Pancreas (tissue), 10 donors: ENCODE results near the gene TMEM41B. TPM values are rescaled to one million over a fixed set of nuclear protein-coding genes. Genes with fewer than 3 reads are reported as not detected.
"Not testable (repeated sequence)": the region's sequence is repeated elsewhere in the genome, so short reads cannot be mapped to it uniquely, and the experiment has no call there.

Experiments
- ATAC-seq, 4 donors: fragments of 200-7000 bp; cut with Tn5 transposase; one replicate each; pipeline versions ENCODE4 v1.8.0 to v1.9.1; 2020; ENCODE audit warnings: mild to moderate bottlenecking in 4 of 4, moderate library complexity in 4 of 4
- DNase-seq, 6 donors: peaks; one replicate each; pipeline ENCODE4 v3.0.0-alpha.2; 2020
- FAIRE-seq: peaks from 2 replicates; lab custom pipeline; 2012; peaks lifted over from hg19 to GRCh38; lab: Jason Lieb, UNC
- H3K27ac ChIP-seq, 4 donors: fragments of 200-600 bp; sonication (generic); 1 replicate in 3 of 4; 2 replicates in 1 of 4; pipeline versions ENCODE4 v1.5.0 to v1.8.0; 2020
- H3K27me3 ChIP-seq, 4 donors: fragments of 200-600 bp; one replicate each; pipeline ENCODE4 v1.8.0; 2021
- H3K36me3 ChIP-seq, 3 donors: fragments of 200-600 bp; sonication (generic) in 1 of 3; one replicate each; pipeline versions ENCODE4 v1.5.0 to v1.8.0; 2020 to 2021
- H3K4me1 ChIP-seq, 3 donors: fragments of 200-600 bp; one replicate each; pipeline ENCODE4 v1.8.0; 2021
- H3K4me3 ChIP-seq, 4 donors: fragments of 200-600 bp; sonication (generic) in 2 of 4; one replicate each; pipeline versions ENCODE4 v1.5.0 to v1.8.0; 2020 to 2021
- H3K9me3 ChIP-seq, 4 donors: fragments of 200-600 bp; one replicate each; pipeline ENCODE4 v1.8.0; 2021
- WGBS, 2 donors: extraction: QIAGEN DNeasy Blood & Tissue Kit; methylation state at CpG; one replicate each; pipeline ENCODE4 v1.1.7; 2013; 5-methylcytosine and 5-hydroxymethylcytosine counted together
- intact Hi-C, 3 donors: fragments of 100-400 bp; cut with DNase I; formaldehyde crosslinking; loops; one replicate each; pipeline versions ENCODE4 v1.11.1 to v1.14.2; 2022
- polyA plus RNA-seq, 2 donors: library from polyadenylated mRNA; stranded (reverse); fragments of 200-250 nt; gene quantifications; one replicate each; pipeline ENCODE4 v1.2.3, GENCODE V29; 2013
- total RNA-seq, 6 donors: library from RNA; stranded (reverse); fragmentation: NEBNext Ultra II Directional in 4 of 6; extraction: Animal tissue kit (Norgen Biotek cat#: 25700) in 4 of 6; gene quantifications; one replicate each; pipeline versions ENCODE4 v1.2.1 to v1.2.4, GENCODE V29; 2021 to 2023
- TF ChIP-seq, protein P1 (sequence below), 4 donors: fragments of 200-600 bp; sonication (generic) in 3 of 4; IDR thresholded peaks; one replicate each; pipeline versions ENCODE4 v1.5.0 to v1.8.0; 2021; ENCODE audit warnings: antibody characterized with exemption in 4 of 4
- donor health status: healthy with polysubstance abuse.
- donor health status: DM: no; HTN: no; CAD: no; lungs with moderate emphysema.
- donor health status: DM: no; HTN: no; CAD: no.
- donor health status: control.
- donor health status: control.
- donor health status: Bipolar disorder and iron deficiency.
- donor health status: DM: yes; HTN: yes; CAD: no.
- donor health status: DM: no; HTN: no; CAD: no.
- donor health status: DM: no; HTN: no; CAD: no.
- donor health status: DM: yes; HTN: yes; CAD: no.

The TMEM41B gene
- total and polyA plus RNA-seq, 8 donors: 13.4 to 20.9 (median 16.3) TPM

- WGBS, 2 donors: 43 to 45% methylated on average over 2 of the region's 2 CpGs
- no peak for FAIRE-seq
- Histone ChIP-seq H3K4me1 (no peaks in the 10 kb centered on the region), H3K4me3 (no peak overlapping the region), H3K27ac (no peak overlapping the region), H3K27me3 (no peaks in the 10 kb centered on the region), H3K36me3 (no peaks in the 10 kb centered on the region), H3K9me3 (no peaks in the 10 kb centered on the region)
- no peak for ATAC-seq
- no peak for DNase-seq
- intact Hi-C loops: no loop called here
- TF ChIP-seq, protein P1, sequence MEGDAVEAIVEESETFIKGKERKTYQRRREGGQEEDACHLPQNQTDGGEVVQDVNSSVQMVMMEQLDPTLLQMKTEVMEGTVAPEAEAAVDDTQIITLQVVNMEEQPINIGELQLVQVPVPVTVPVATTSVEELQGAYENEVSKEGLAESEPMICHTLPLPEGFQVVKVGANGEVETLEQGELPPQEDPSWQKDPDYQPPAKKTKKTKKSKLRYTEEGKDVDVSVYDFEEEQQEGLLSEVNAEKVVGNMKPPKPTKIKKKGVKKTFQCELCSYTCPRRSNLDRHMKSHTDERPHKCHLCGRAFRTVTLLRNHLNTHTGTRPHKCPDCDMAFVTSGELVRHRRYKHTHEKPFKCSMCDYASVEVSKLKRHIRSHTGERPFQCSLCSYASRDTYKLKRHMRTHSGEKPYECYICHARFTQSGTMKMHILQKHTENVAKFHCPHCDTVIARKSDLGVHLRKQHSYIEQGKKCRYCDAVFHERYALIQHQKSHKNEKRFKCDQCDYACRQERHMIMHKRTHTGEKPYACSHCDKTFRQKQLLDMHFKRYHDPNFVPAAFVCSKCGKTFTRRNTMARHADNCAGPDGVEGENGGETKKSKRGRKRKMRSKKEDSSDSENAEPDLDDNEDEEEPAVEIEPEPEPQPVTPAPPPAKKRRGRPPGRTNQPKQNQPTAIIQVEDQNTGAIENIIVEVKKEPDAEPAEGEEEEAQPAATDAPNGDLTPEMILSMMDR (IDR thresholded peaks at IDR 0.05): no peak
Measured at GRCh38 chr11:9250139-9250582, 64.2 kb downstream of the TMEM41B start.

- Histone ChIP-seq H3K27ac (no peak overlapping the region), H3K9me3 (no peaks in the 10 kb centered on the region), H3K27me3 (no peaks in the 10 kb centered on the region), H3K36me3 (no peaks in the 10 kb centered on the region), H3K4me1 (no peaks in the 10 kb centered on the region), H3K4me3 (no peak overlapping the region)
- DNase-seq (no peak), FAIRE-seq (no peak), ATAC-seq (no peak)
- intact Hi-C loops: no loop called here
- TF ChIP-seq, protein P1 (IDR thresholded peaks at IDR 0.05): no peak
- WGBS, 2 donors: 97 to 99% methylated on average over 7 of the region's 7 CpGs
Measured at GRCh38 chr11:9249252-9249651, 65.1 kb downstream of the TMEM41B start.

DNA sequence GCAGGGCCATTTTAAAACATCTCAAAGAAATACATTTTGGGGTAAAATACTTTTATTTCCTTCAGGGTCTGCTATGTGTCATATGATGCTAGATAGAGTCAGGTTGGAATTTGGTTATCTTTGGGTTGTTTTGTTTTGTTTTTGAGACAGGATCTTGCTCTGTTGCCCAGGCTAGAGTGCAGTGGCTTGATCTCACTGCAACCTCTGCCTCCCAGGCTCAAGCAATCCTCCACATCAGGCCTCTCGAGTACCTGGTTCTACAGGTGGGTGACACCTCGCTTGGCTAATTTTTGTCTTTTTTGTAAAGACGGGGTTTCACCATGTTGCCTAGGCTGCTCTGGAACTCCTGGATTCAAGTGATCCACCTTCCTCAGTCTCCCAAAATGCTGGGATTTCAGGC, 66.5 kb downstream of the TMEM41B start:
- intact Hi-C loops: no loop called here
- DNase-seq (no peak), ATAC-seq (no peak), FAIRE-seq (no peak)
- Histone ChIP-seq H3K27ac (no peak overlapping the region), H3K4me1 (no peaks in the 10 kb centered on the region), H3K9me3 (no peaks in the 10 kb centered on the region), H3K4me3 (no peak overlapping the region), H3K36me3 (no peaks in the 10 kb centered on the region), H3K27me3 (no peaks in the 10 kb centered on the region)
- TF ChIP-seq, protein P1 (IDR thresholded peaks at IDR 0.05): no peak
- WGBS, 2 donors: 93 to 94% methylated on average over 3 of the region's 3 CpGs

DNA sequence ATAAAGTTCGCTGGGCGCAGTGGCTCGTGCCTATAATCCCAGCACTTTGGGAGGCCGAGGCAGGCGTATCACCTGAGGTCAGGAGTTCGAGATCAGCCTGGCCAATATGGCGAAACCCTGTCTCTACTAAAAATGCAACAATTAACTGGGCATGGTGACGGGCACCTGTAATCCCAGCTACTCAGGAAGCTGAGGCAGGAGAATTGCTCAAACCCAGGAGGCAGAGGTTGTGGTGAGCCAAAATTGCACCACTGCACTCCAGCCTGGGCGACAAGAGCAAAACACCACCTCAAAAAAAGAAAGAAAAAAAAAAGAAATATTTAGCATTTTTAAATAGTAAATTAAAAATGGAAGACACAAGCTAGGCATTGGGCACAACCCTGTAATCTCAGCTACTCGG, 78.2 kb downstream of the TMEM41B start:
- ATAC-seq, H3K27ac ChIP-seq, H3K4me1 ChIP-seq, H3K9me3 ChIP-seq, H3K36me3 ChIP-seq, H3K27me3 ChIP-seq, H3K4me3 ChIP-seq, FAIRE-seq, intact Hi-C loops, DNase-seq: not testable (repeated sequence)
- WGBS, 2 donors: 94 to 97% methylated on average over 10 of the region's 10 CpGs

GRCh38 chr11:9232482-9232881, 81.9 kb downstream of the TMEM41B start:
- peak overlapping the region in 2 of 4 donors; percentile 35 to 36 for H3K27ac ChIP-seq
- peak in 3 of 4 donors; percentile 29 to 57 (median 32) for ATAC-seq

More at GRCh38 chr11:9232482-9232881, 81.9 kb downstream of the TMEM41B start:
- FAIRE-seq (no peak), DNase-seq (no peak)
- no peaks in the 10 kb centered on the region for H3K27me3 ChIP-seq
- peaks cover 0 to 19% (median 5%) of the 10 kb centered on the region in 3 donors for H3K4me1 ChIP-seq
- intact Hi-C loops: no loop called here
- no peak overlapping the region for H3K4me3 ChIP-seq
- H3K36me3 ChIP-seq: no peaks in the 10 kb centered on the region
- no peaks in the 10 kb centered on the region for H3K9me3 ChIP-seq
- TF ChIP-seq, protein P1 (IDR thresholded peaks at IDR 0.05): no peak
- WGBS, 2 donors: 86 to 87% methylated on average over 3 of the region's 3 CpGs
